SK-N-SH (cell line): ENCODE measurements around the gene FBXW8.

ENCODE experiments used
- CHD2 ChIP-seq: fragments of 150-350 bp; IDR thresholded peaks from 2 replicates; pipeline ENCODE4 v1.6.1; 2018; ENCODE audit warnings: low read length; ENCODE audit not compliant: partially characterized antibody
- CTCF ChIP-seq: fragments of 200-600 bp; sonication (generic); IDR thresholded peaks from 2 replicates; pipeline ENCODE4 v1.6.1; 2017; ENCODE audit warnings: antibody characterized with exemption, mild to moderate bottlenecking, moderate library complexity
- EP300 ChIP-seq, 2 experiments: IDR thresholded peaks; 2 replicates each; pipeline versions ENCODE4 v1.4.0 to v1.6.1; 2012; ENCODE audit warnings: borderline replicate concordance in 1 of 2, low read depth in 1 of 2, low read length in 1 of 2
- EZH2phosphoT487 ChIP-seq: fragments of 200-600 bp; sonication (generic); IDR thresholded peaks from 2 replicates; pipeline ENCODE4 v1.6.1; 2017; ENCODE audit warnings: low read depth, mixed run types, mild to moderate bottlenecking, antibody characterized with exemption, moderate library complexity, borderline replicate concordance
- GATA2 ChIP-seq: sonication (generic); formaldehyde crosslinking; IDR thresholded peaks from 2 replicates; pipeline ENCODE4 v1.5.0; 2020; ENCODE audit warnings: mild to moderate bottlenecking, missing genetic modification reagents
- JUND ChIP-seq: IDR thresholded peaks from 2 replicates; pipeline ENCODE4 v1.4.0; 2012
- POLR2AphosphoS5 ChIP-seq: IDR thresholded peaks from 2 replicates; pipeline ENCODE4 v1.6.1; 2012; ENCODE audit warnings: low read depth, low read length
- RAD21 ChIP-seq: IDR thresholded peaks from 2 replicates; pipeline ENCODE4 v1.6.1; 2012; ENCODE audit warnings: mild to moderate bottlenecking, low read length
- SMC3 ChIP-seq: IDR thresholded peaks from 2 replicates; pipeline ENCODE4 v1.6.1; 2012; ENCODE audit warnings: low read depth, low read length, improper control_type of control experiment
- TAF1 ChIP-seq: IDR thresholded peaks from 2 replicates; pipeline ENCODE4 v1.6.1; 2012; ENCODE audit warnings: low read depth, mild to moderate bottlenecking, low read length, moderate library complexity, borderline replicate concordance

- TF ChIP-seq EP300 (IDR thresholded peaks at IDR 0.05; ENCODE audit: borderline replicate concordance in 1 of 2, low read depth in 1 of 2, low read length in 1 of 2) (no peak), TAF1 (no peak), SMC3 (no peak), EZH2phosphoT487 (no peak), CTCF (no peak), POLR2AphosphoS5 (no peak), RAD21 (no peak), GATA2 (CRISPR knock-in tag) (no peak), JUND (no peak), CHD2 (no peak)
Observed at GRCh38 chr12:116962197-116962596, 51.4 kb downstream of the FBXW8 start.
